MM.1S (cell line): Measurements from ENCODE around the gene CSF1R.

Source experiments
- DNase-seq: peaks from one replicate; pipeline ENCODE4 v3.0.0-alpha.2; 2015
- H2AFZ ChIP-seq: fragments of 300-600 bp; sonication (generic); 2 replicates; pipeline ENCODE4 v1.6.0; 2016; ENCODE audit warnings: antibody characterized with exemption, low read length
- H3F3A ChIP-seq: fragments of 300-600 bp; sonication (generic); 2 replicates; pipeline ENCODE4 v1.6.1; 2016; ENCODE audit warnings: mild to moderate bottlenecking, antibody characterized with exemption, low read length, moderate library complexity, mixed read lengths; ENCODE audit not compliant: insufficient read depth
- H3K27ac ChIP-seq: fragments of 300-600 bp; sonication (generic); 2 replicates; pipeline ENCODE4 v1.5.1; 2016; ENCODE audit warnings: mild to moderate bottlenecking, low read length
- H3K27me3 ChIP-seq: fragments of 300-600 bp; sonication (generic); replicated peaks from 2 replicates; pipeline ENCODE4 v1.6.0; 2016; ENCODE audit warnings: low read length; ENCODE audit not compliant: insufficient read depth
- H3K36me3 ChIP-seq: fragments of 300-600 bp; sonication (generic); replicated peaks from 2 replicates; pipeline ENCODE4 v1.6.1; 2016; ENCODE audit warnings: mild to moderate bottlenecking, low read length, mixed read lengths; ENCODE audit not compliant: insufficient read depth
- H3K4me1 ChIP-seq: fragments of 300-600 bp; sonication (generic); 2 replicates; pipeline ENCODE4 v1.6.1; 2016; ENCODE audit warnings: low read length, mixed read lengths
- H3K4me2 ChIP-seq: fragments of 300-600 bp; sonication (generic); 2 replicates; pipeline ENCODE4 v1.6.0; 2016; ENCODE audit warnings: low read depth, low read length
- H3K4me3 ChIP-seq: fragments of 300-600 bp; sonication (generic); 2 replicates; pipeline ENCODE4 v1.5.1; 2016; ENCODE audit warnings: low read length, mixed read lengths
- H3K79me2 ChIP-seq: fragments of 300-600 bp; sonication (generic); 2 replicates; pipeline ENCODE4 v1.6.1; 2016; ENCODE audit warnings: mixed run types, low read length, mixed read lengths
- H3K9ac ChIP-seq: fragments of 300-600 bp; sonication (generic); 2 replicates; pipeline ENCODE4 v1.6.1; 2016; ENCODE audit warnings: low read length, mixed read lengths
- H3K9me2 ChIP-seq: fragments of 300-600 bp; sonication (generic); replicated peaks from 2 replicates; pipeline ENCODE4 v1.6.1; 2016; ENCODE audit warnings: mild to moderate bottlenecking, low read length, mixed read lengths; ENCODE audit not compliant: insufficient read depth
- H3K9me3 ChIP-seq: fragments of 300-600 bp; sonication (generic); replicated peaks from 2 replicates; pipeline ENCODE4 v1.6.1; 2016; ENCODE audit warnings: mild to moderate bottlenecking, low read length, mixed read lengths; ENCODE audit not compliant: insufficient read depth
- H4K20me1 ChIP-seq: fragments of 300-600 bp; sonication (generic); 2 replicates; pipeline ENCODE4 v1.6.1; 2016; ENCODE audit warnings: mild to moderate bottlenecking, low read length, moderate library complexity, mixed read lengths; ENCODE audit not compliant: insufficient read depth
- CTCF ChIP-seq: fragments of 300-600 bp; sonication (generic); IDR thresholded peaks from 2 replicates; pipeline ENCODE4 v1.5.1; 2016; ENCODE audit warnings: antibody characterized with exemption, low read length, mixed read lengths
- EZH2 ChIP-seq: fragments of 300-600 bp; sonication (generic); optimal IDR thresholded peaks from 2 replicates; pipeline ENCODE3; 2017; ENCODE audit warnings: low read depth, mild to moderate bottlenecking, antibody characterized with exemption, low read length, mixed read lengths
- EZH2phosphoT487 ChIP-seq: fragments of 300-600 bp; sonication (generic); IDR thresholded peaks from 2 replicates; pipeline ENCODE4 v1.6.1; 2018; ENCODE audit warnings: antibody characterized with exemption, low read length

The CSF1R gene

GRCh38 chr5:150131461-150131860 is 45.1 kb upstream of the CSF1R start:
- Histone ChIP-seq H3K4me2 (no peak overlapping the region), H3K9me3 (no peaks in the 10 kb centered on the region), H3K9ac (no peak overlapping the region), H4K20me1 (no peaks in the 10 kb centered on the region), H3K4me1 (no peaks in the 10 kb centered on the region), H3K9me2 (no peaks in the 10 kb centered on the region), H3F3A (no peaks in the 10 kb centered on the region), H2AFZ (no peak overlapping the region), H3K36me3 (no peaks in the 10 kb centered on the region), H3K79me2 (no peaks in the 10 kb centered on the region), H3K27ac (no peak overlapping the region), H3K27me3 (peaks cover 4% of the 10 kb centered on the region), H3K4me3 (no peak overlapping the region)
- DNase-seq, result no peak
- TF ChIP-seq CTCF, result no peak
- no peak for TF ChIP-seq EZH2phosphoT487
- no peak for TF ChIP-seq EZH2

- DNase-seq, result no peak
- no peak overlapping the region for H3K9ac ChIP-seq
- H2AFZ ChIP-seq, result peak overlapping the region; percentile 60; the same call in 1 of the 2 replicates
- H3K9me2 ChIP-seq, result no peaks in the 10 kb centered on the region
- H3K27ac ChIP-seq, result no peak overlapping the region
- H3K79me2 ChIP-seq, result no peaks in the 10 kb centered on the region
- no peak for TF ChIP-seq EZH2
- TF ChIP-seq EZH2phosphoT487, result no peak
- TF ChIP-seq CTCF, result no peak
- H3K27me3 ChIP-seq, result peaks cover 4% of the 10 kb centered on the region
- no peaks in the 10 kb centered on the region for H3K4me1 ChIP-seq
- H3K9me3 ChIP-seq, result no peaks in the 10 kb centered on the region
- H3K4me3 ChIP-seq, result no peak overlapping the region
- no peaks in the 10 kb centered on the region for H3K36me3 ChIP-seq
- H3K4me2 ChIP-seq, result no peak overlapping the region
- no peaks in the 10 kb centered on the region for H4K20me1 ChIP-seq
- H3F3A ChIP-seq, result no peaks in the 10 kb centered on the region
Measured at GRCh38 chr5:150130493-150130922, 44.2 kb upstream of the CSF1R start.

DNA sequence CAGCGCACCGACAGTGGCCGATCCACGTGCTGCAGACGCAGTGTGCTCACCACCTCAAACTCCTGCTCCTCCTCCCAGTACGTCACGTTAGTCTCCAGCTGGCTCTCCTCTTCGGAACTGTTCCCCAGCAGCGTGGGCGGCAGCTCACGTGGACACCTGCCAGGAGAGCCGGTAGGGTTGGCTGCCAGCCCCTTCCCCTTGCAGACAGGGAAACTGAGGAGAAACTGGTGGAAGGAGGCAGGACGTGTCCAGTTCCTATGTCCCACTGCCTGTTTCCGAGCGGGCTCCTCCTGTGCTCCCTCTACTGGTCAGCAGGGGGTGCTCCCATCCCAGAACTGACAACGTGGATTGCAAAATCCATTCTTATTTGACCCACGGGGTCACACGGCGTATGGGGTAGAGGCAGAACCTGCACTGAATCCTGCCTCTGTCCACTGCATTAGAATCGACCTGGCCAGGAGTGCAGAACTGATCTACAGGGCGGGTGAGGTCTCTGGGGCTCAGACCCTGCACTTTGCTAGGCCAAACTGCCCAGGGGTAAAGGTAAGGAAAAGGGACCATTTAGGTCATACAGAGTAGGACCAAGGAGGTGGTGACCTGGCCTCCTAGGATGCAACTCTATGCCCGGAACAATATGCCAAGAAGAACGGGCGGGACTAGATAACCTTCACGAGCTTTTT is 43.6 kb upstream of the CSF1R start:
- peak; percentile 56 for DNase-seq
- Histone ChIP-seq H3K4me1 (no peaks in the 10 kb centered on the region), H3K9me3 (no peaks in the 10 kb centered on the region), H3K36me3 (no peaks in the 10 kb centered on the region), H3K4me3 (peak overlapping the region; percentile 21; the same call in 1 of the 2 replicates), H3F3A (no peaks in the 10 kb centered on the region), H3K79me2 (no peaks in the 10 kb centered on the region), H3K9me2 (no peaks in the 10 kb centered on the region), H3K4me2 (peak overlapping the region; percentile 66), H2AFZ (peak overlapping the region; percentile 60), H4K20me1 (no peaks in the 10 kb centered on the region), H3K27ac (no peak overlapping the region), H3K9ac (peak overlapping the region; percentile 14; the same call in 1 of the 2 replicates), H3K27me3 (no peaks in the 10 kb centered on the region; the same call in 1 of the 2 replicates)
- TF ChIP-seq EZH2phosphoT487 (no peak), EZH2 (no peak), CTCF (peak; percentile 94)
